GM19467 (cell line): ENCODE results near the gene IL1F10.

Source experiments
- ATAC-seq: cut with Tn5 transposase; IDR thresholded peaks from one replicate; pipeline ENCODE4 v1.9.1; 2021; ENCODE audit warnings: mild to moderate bottlenecking, moderate library complexity; ENCODE audit not compliant: unreplicated experiment

The IL1F10 gene

GRCh38 chr2:113111823-113112287, 44.1 kb downstream of the IL1F10 start:
- ATAC-seq = no peak

GRCh38 chr2:113112441-113112840, 44.7 kb downstream of the IL1F10 start:
- ATAC-seq = no peak

GRCh38 chr2:113112871-113113270, 45.1 kb downstream of the IL1F10 start:
- ATAC-seq = no peak

- no peak for ATAC-seq
These were observed 46.0 kb downstream of the IL1F10 start for GRCh38 chr2:113113807-113114206.

- ATAC-seq = no peak
These were observed 46.6 kb downstream of the IL1F10 start for GRCh38 chr2:113114224-113114945.

GRCh38 chr2:113114996-113115395, 47.2 kb downstream of the IL1F10 start:
- no peak for ATAC-seq

GRCh38 chr2:113116100-113116958, 48.6 kb downstream of the IL1F10 start:
- ATAC-seq = peak; percentile 48

GRCh38 chr2:113117541-113118262, 49.9 kb downstream of the IL1F10 start:
- ATAC-seq = no peak

GRCh38 chr2:113118263-113118657, 50.5 kb downstream of the IL1F10 start:
- ATAC-seq = no peak

- ATAC-seq = no peak
These were observed 51.3 kb downstream of the IL1F10 start for GRCh38 chr2:113119111-113119510.

- ATAC-seq = no peak
These were observed 53.1 kb downstream of the IL1F10 start for GRCh38 chr2:113120861-113121260.

- ATAC-seq = no peak
These were observed 54.6 kb downstream of the IL1F10 start for GRCh38 chr2:113122364-113122763.

- no peak for ATAC-seq
These were observed 56.0 kb downstream of the IL1F10 start for GRCh38 chr2:113123726-113124125.

- peak; percentile 51 for ATAC-seq
These were observed 56.6 kb downstream of the IL1F10 start for GRCh38 chr2:113124181-113124961.
